Measurements from ENCODE around the gene C1orf56.

DNA sequence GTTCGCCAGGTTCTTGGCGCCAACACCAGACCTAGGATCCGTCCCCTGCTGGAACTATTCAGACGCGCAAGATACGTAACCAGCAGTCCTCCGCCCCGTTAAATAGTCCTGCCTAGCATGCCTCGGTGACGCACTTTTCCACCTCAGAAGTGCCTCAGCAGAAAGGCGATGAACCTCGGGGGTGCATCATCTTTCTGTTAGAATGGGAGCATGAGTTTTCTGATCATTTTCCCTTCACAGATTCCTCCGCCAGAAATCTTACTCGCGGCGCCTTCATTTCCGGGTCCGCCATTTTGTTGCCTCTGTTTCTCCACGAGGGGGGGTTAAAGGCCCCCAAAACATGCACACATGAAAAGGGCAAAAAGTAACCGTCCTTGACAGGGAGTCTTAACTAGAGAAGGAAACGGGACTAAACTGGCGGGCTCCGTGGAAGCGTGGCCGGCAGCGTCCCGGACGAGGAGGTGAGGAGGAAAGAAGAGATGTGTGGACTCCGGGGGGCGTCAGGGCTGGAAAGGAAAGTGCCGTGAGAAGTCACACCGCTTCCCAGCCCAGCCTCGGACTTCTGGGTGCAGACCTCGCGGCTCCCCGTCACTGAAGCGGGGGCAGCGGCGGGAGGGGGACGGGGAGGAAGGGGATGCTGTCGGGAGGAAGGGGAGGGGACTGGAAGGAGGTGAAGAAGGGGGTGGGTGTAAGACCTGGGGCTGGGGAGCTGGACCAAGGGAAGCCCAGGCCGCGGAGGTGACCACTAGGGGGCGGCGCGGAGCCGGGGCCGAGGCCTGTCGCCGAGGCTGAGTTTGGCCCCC lies 23.1 kb downstream of the C1orf56 start, which contains the start of gene GABPB2:
- TF ChIP-seq, protein P1, sequence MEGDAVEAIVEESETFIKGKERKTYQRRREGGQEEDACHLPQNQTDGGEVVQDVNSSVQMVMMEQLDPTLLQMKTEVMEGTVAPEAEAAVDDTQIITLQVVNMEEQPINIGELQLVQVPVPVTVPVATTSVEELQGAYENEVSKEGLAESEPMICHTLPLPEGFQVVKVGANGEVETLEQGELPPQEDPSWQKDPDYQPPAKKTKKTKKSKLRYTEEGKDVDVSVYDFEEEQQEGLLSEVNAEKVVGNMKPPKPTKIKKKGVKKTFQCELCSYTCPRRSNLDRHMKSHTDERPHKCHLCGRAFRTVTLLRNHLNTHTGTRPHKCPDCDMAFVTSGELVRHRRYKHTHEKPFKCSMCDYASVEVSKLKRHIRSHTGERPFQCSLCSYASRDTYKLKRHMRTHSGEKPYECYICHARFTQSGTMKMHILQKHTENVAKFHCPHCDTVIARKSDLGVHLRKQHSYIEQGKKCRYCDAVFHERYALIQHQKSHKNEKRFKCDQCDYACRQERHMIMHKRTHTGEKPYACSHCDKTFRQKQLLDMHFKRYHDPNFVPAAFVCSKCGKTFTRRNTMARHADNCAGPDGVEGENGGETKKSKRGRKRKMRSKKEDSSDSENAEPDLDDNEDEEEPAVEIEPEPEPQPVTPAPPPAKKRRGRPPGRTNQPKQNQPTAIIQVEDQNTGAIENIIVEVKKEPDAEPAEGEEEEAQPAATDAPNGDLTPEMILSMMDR (IDR thresholded peaks at IDR 0.05 in 8 of 11, conservative IDR thresholded peaks at IDR 0.05 in 3 of 11), result peak; percentile 81 to 97 (median 94)
- peak; percentile 93 to 97 (median 93) for TF ChIP-seq POLR2AphosphoS5 (IDR thresholded peaks at IDR 0.05)

All from spleen (tissue), 7 donors.